Natural killer cell (primary cell): ENCODE results near the gene TNS3. TPM values are rescaled to one million over a fixed set of nuclear protein-coding genes. Genes with fewer than 3 reads are reported as not detected.

Experiments
- ATAC-seq, 3 donors: fragments of 150-1000 bp in 2 of 3; fragments of 200-7000 bp in 1 of 3; cut with Tn5 transposase; 1 replicate in 1 of 3; 2 replicates in 2 of 3; pipeline ENCODE4 v1.10.0; 2021; ENCODE audit warnings: mild to moderate bottlenecking in 2 of 3, moderate library complexity in 2 of 3
- DNase-seq, 2 donors: peaks; one replicate each; pipeline versions ENCODE4 v3.0.0 to v3.0.0-alpha.2; 2013 to 2021; ENCODE audit warnings: mixed read lengths in 1 of 2
- H3K27ac ChIP-seq: one replicate; pipeline ENCODE4 v1.5.1; 2013; ENCODE audit warnings: mild to moderate bottlenecking, low read length
- H3K27me3 ChIP-seq: one replicate; pipeline ENCODE4 v1.6.1; 2013; ENCODE audit warnings: low read length; ENCODE audit not compliant: control insufficient read depth, insufficient read depth
- H3K36me3 ChIP-seq: one replicate; pipeline ENCODE4 v1.6.1; 2013; ENCODE audit warnings: low read length; ENCODE audit not compliant: control insufficient read depth, insufficient read depth
- H3K4me1 ChIP-seq: one replicate; pipeline ENCODE4 v1.6.1; 2013; ENCODE audit warnings: low read length; ENCODE audit not compliant: control insufficient read depth, insufficient read depth
- H3K4me3 ChIP-seq: one replicate; pipeline ENCODE4 v1.5.1; 2013; ENCODE audit warnings: low read length
- H3K9me3 ChIP-seq: one replicate; pipeline ENCODE4 v1.6.1; 2013; ENCODE audit warnings: low read length; ENCODE audit not compliant: control insufficient read depth, insufficient read depth
- H3K27ac Mint-ChIP-seq, 2 donors: one replicate each; pipeline ENCODE4 v1.8.0; 2022; ENCODE audit warnings: mild to moderate bottlenecking in 2 of 2, mixed read lengths in 2 of 2, moderate library complexity in 1 of 2
- H3K27me3 Mint-ChIP-seq, 2 donors: one replicate each; pipeline ENCODE4 v1.8.0; 2022; ENCODE audit warnings: low read depth in 2 of 2, mixed read lengths in 2 of 2
- H3K36me3 Mint-ChIP-seq: one replicate; pipeline ENCODE4 v1.8.0; 2022; ENCODE audit warnings: mixed read lengths
- H3K4me1 Mint-ChIP-seq, 2 donors: one replicate each; pipeline ENCODE4 v1.8.0; 2022; ENCODE audit warnings: mixed read lengths in 2 of 2
- H3K4me3 Mint-ChIP-seq: one replicate; pipeline ENCODE4 v1.8.0; 2022; ENCODE audit warnings: mild to moderate bottlenecking, moderate library complexity, mixed read lengths
- H3K9me3 Mint-ChIP-seq, 2 donors: one replicate each; pipeline ENCODE4 v1.8.0; 2022; ENCODE audit warnings: mixed read lengths in 2 of 2
- CTCF ChIP-seq: fragments of 200-600 bp; IDR thresholded peaks from one replicate; pipeline ENCODE4 v1.8.0; 2022; ENCODE audit warnings: antibody characterized with exemption
- WGBS: methylation state at CpG from one replicate; pipeline ENCODE4 v1.1.7; 2013; ENCODE audit warnings: missing lambda C conversion rate; ENCODE audit not compliant: insufficient coverage; 5-methylcytosine and 5-hydroxymethylcytosine counted together
- intact Hi-C: fragments of 100-400 bp; cut with micrococcal nuclease; formaldehyde crosslinking; loops from one replicate; pipeline ENCODE4 v1.14.2; 2022
- total RNA-seq, 4 donors: library from RNA; stranded (reverse); fragments of 120-200 nt in 1 of 4; gene quantifications; one replicate each; pipeline versions ENCODE4 v1.2.3 to v1.2.4, GENCODE V29; 2013 to 2022

Gene TNS3
- total RNA-seq, 3 donors from 2014 or later (not counting 1 experiment from before 2014, with no cell fraction given), result 1.6 to 3.5 (median 2.9) TPM

GRCh38 chr7:47389923-47390630 lies 191.8 kb downstream of the TNS3 start:
- Histone ChIP-seq H3K27me3 (no peaks in the 10 kb centered on the region), H3K36me3 (no peaks in the 10 kb centered on the region), H3K4me1 (no peaks in the 10 kb centered on the region), H3K27ac (no peak overlapping the region), H3K4me3 (no peak overlapping the region), H3K9me3 (no peaks in the 10 kb centered on the region)
- peaks cover 2 to 4% of the 10 kb centered on the region in 2 donors for H3K27me3 Mint-ChIP-seq
- WGBS, result 78% methylated on average over 12 of the region's 12 CpGs
- no peak overlapping the region for H3K27ac Mint-ChIP-seq
- H3K9me3 Mint-ChIP-seq, result no peaks in the 10 kb centered on the region
- ATAC-seq, result no peak
- no peaks in the 10 kb centered on the region for H3K4me1 Mint-ChIP-seq
- H3K4me3 Mint-ChIP-seq, result no peak overlapping the region
- DNase-seq, result no peak
- TF ChIP-seq CTCF, result no peak
- intact Hi-C loops, result no loop called here
- no peaks in the 10 kb centered on the region for H3K36me3 Mint-ChIP-seq

GRCh38 chr7:47389171-47389922 lies 192.6 kb downstream of the TNS3 start:
- TF ChIP-seq CTCF, result no peak
- H3K27me3 Mint-ChIP-seq, result peaks cover 0 to 4% of the 10 kb centered on the region in 2 donors
- H3K9me3 Mint-ChIP-seq, result no peaks in the 10 kb centered on the region
- H3K4me3 Mint-ChIP-seq, result no peak overlapping the region
- no peaks in the 10 kb centered on the region for H3K9me3 ChIP-seq
- H3K4me1 ChIP-seq, result no peaks in the 10 kb centered on the region
- H3K27me3 ChIP-seq, result no peaks in the 10 kb centered on the region
- WGBS, result 91% methylated on average over 16 of the region's 16 CpGs
- H3K36me3 ChIP-seq, result no peaks in the 10 kb centered on the region
- intact Hi-C loops, result no loop called here
- ATAC-seq, result no peak
- no peaks in the 10 kb centered on the region for H3K4me1 Mint-ChIP-seq
- H3K4me3 ChIP-seq, result no peak overlapping the region
- H3K27ac ChIP-seq, result no peak overlapping the region
- no peak overlapping the region for H3K27ac Mint-ChIP-seq
- no peak for DNase-seq
- H3K36me3 Mint-ChIP-seq, result no peaks in the 10 kb centered on the region

GRCh38 chr7:47387506-47387905 lies 194.4 kb downstream of the TNS3 start:
- Histone ChIP-seq H3K4me3 (no peak overlapping the region), H3K36me3 (no peaks in the 10 kb centered on the region), H3K9me3 (no peaks in the 10 kb centered on the region), H3K27me3 (no peaks in the 10 kb centered on the region), H3K27ac (no peak overlapping the region), H3K4me1 (no peaks in the 10 kb centered on the region)
- no peak for ATAC-seq
- Mint-ChIP-seq H3K4me1 (no peaks in the 10 kb centered on the region), H3K27ac (no peak overlapping the region), H3K36me3 (no peaks in the 10 kb centered on the region), H3K27me3 (peaks cover 6 to 7% of the 10 kb centered on the region in 2 donors), H3K9me3 (no peaks in the 10 kb centered on the region), H3K4me3 (no peak overlapping the region)
- intact Hi-C loops, result no loop called here
- WGBS, result 91% methylated on average over 4 of the region's 5 CpGs
- TF ChIP-seq CTCF, result no peak
- DNase-seq, result no peak
